Nephron progenitor cell (in vitro differentiated cells): ENCODE data around the gene PCSK6.

Experiments
- DNase-seq: peaks from one replicate; pipeline ENCODE4 v3.0.0; 2021
- H3K27ac Mint-ChIP-seq: 2 replicates; pipeline ENCODE4 v1.8.0; 2021; ENCODE audit warnings: mild to moderate bottlenecking, moderate library complexity, mixed read lengths
- H3K27me3 Mint-ChIP-seq: 2 replicates; pipeline ENCODE4 v1.8.0; 2021; ENCODE audit warnings: mild to moderate bottlenecking, low read depth, mixed read lengths; ENCODE audit not compliant: poor library complexity
- H3K36me3 Mint-ChIP-seq: 2 replicates; pipeline ENCODE4 v1.8.0; 2021; ENCODE audit warnings: low read depth, mixed read lengths
- H3K4me1 Mint-ChIP-seq: 2 replicates; pipeline ENCODE4 v1.8.0; 2021; ENCODE audit warnings: mixed read lengths
- H3K4me3 Mint-ChIP-seq: 2 replicates; pipeline ENCODE4 v1.8.0; 2021; ENCODE audit warnings: mild to moderate bottlenecking, moderate library complexity, mixed read lengths
- H3K9me3 Mint-ChIP-seq: 2 replicates; pipeline ENCODE4 v1.8.0; 2021; ENCODE audit warnings: mild to moderate bottlenecking, moderate library complexity, mixed read lengths
- TF ChIP-seq, protein P1 (sequence below): fragments of 200-600 bp; sonication (generic); IDR thresholded peaks from 2 replicates; pipeline ENCODE4 v1.5.0; 2021; ENCODE audit warnings: antibody characterized with exemption

PCSK6 gene

DNA sequence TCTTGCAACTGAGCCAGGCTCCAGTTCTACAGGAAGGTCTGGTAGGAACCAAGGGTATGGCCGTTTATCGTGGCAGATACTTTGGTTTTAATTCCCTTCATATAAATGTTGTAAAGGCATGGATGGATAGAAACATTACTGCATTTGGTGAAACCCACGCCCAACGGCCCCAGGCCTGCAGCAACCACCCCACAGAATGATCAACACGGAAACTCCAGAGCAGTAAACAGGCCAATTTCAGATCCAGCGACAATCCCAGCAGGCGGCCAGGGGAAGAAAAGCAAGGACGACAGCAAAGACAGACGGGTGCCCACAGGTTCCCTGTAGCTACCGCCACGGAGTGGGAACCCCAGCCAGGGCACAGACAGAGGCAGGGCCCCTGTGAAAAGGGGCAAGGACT, 32.6 kb upstream of the PCSK6 start:
- peaks cover 5% of the 10 kb centered on the region for H3K36me3 Mint-ChIP-seq
- peaks cover 51% of the 10 kb centered on the region for H3K4me1 Mint-ChIP-seq
- no peak overlapping the region for H3K4me3 Mint-ChIP-seq
- no peak for DNase-seq
- TF ChIP-seq, protein P1, sequence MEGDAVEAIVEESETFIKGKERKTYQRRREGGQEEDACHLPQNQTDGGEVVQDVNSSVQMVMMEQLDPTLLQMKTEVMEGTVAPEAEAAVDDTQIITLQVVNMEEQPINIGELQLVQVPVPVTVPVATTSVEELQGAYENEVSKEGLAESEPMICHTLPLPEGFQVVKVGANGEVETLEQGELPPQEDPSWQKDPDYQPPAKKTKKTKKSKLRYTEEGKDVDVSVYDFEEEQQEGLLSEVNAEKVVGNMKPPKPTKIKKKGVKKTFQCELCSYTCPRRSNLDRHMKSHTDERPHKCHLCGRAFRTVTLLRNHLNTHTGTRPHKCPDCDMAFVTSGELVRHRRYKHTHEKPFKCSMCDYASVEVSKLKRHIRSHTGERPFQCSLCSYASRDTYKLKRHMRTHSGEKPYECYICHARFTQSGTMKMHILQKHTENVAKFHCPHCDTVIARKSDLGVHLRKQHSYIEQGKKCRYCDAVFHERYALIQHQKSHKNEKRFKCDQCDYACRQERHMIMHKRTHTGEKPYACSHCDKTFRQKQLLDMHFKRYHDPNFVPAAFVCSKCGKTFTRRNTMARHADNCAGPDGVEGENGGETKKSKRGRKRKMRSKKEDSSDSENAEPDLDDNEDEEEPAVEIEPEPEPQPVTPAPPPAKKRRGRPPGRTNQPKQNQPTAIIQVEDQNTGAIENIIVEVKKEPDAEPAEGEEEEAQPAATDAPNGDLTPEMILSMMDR: no peak
- H3K27me3 Mint-ChIP-seq: no peaks in the 10 kb centered on the region
- H3K9me3 Mint-ChIP-seq: peaks cover 29% of the 10 kb centered on the region
- no peak overlapping the region for H3K27ac Mint-ChIP-seq

DNA sequence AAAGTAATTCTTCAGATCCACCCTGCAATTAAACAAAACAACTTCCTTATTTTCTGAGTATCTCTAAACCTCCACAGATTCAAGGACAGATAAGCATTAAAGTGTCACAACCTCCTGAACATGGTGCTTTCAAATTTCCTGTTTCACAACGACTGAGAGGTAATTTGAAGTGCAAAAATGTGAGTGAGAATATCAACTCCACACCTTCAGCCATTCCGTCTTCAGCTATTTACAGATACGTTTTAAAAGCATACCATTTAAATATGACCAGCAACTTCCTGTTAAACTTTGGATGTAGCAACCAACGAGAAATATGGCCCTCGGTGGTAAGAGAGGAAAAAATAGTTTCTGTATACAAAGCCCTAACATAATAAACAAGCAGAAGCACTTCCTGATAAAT, 32.1 kb upstream of the PCSK6 start:
- Mint-ChIP-seq H3K4me1 (peaks cover 46% of the 10 kb centered on the region), H3K4me3 (no peak overlapping the region), H3K27me3 (no peaks in the 10 kb centered on the region), H3K27ac (no peak overlapping the region), H3K9me3 (peaks cover 34% of the 10 kb centered on the region), H3K36me3 (peaks cover 5% of the 10 kb centered on the region)
- DNase-seq: no peak
- TF ChIP-seq, protein P1: no peak

DNA sequence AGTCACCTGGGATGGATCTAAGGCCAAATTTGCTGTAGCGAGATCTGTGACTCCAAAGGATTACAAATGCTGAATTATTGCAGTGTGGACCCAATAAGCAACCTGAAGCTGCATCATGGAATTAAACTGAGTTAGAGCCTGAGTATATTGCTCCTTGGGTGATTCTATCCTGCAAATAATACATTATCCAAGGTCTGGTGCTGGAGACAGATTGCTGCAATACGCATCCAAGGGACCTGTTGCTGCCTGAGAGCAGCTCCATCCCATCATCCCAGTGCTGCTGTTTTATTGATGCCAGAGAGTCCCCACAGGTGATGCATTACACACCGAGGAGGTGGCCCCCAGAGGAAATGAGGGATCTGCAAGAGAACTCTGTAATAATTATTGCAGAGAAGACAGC, 31.6 kb upstream of the PCSK6 start:
- H3K36me3 Mint-ChIP-seq: peaks cover 5% of the 10 kb centered on the region
- H3K27me3 Mint-ChIP-seq: no peaks in the 10 kb centered on the region
- H3K27ac Mint-ChIP-seq: no peak overlapping the region
- TF ChIP-seq, protein P1: no peak
- peaks cover 39% of the 10 kb centered on the region for H3K9me3 Mint-ChIP-seq
- DNase-seq: no peak
- no peak overlapping the region for H3K4me3 Mint-ChIP-seq
- peaks cover 41% of the 10 kb centered on the region for H3K4me1 Mint-ChIP-seq

DNA sequence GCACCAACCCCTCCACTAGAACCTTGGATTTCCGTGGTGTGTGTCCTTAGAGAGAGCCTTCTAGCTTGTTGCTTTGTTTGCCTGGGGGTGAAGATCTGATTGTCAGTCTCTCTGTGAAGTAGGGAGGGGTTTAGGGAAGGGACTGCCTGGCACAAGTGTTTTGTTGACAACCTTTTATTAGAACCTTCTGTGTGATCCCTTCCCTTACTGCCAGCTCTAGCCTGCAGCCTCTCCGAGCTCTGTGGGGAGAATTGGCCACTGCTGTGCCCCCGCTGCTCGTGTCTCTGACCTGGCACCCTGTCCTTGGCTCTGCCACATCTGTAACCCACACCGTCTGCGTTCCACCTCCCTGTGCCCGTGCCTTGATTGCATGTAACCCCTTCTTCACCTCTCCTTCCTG, 30.9 kb upstream of the PCSK6 start:
- Mint-ChIP-seq H3K4me1 (peaks cover 37% of the 10 kb centered on the region), H3K36me3 (peaks cover 5% of the 10 kb centered on the region), H3K27ac (no peak overlapping the region), H3K9me3 (peaks cover 46% of the 10 kb centered on the region), H3K27me3 (peaks cover 1% of the 10 kb centered on the region), H3K4me3 (no peak overlapping the region)
- no peak for DNase-seq
- TF ChIP-seq, protein P1: no peak

DNA sequence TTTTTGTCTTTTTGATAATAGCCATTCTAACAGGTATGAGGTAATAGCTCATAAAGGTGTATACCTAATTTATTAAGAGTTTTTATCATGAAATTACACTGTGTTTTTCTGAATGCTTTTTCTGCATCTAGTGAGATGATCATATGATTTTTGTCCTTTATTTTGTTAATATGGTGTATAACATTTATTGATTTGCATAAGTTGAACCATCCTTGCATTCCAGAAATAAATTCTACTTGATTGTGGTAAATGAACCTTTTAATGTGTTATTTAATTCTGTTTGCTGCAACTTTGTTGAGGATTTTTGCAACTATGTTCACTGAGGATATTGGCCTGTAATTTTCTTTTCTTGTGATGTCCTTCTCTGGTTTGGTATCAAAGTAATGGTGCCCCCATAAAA, 28.0 kb upstream of the PCSK6 start:
- Mint-ChIP-seq H3K9me3 (peaks cover 51% of the 10 kb centered on the region), H3K36me3 (peaks cover 5% of the 10 kb centered on the region), H3K4me1 (peaks cover 16% of the 10 kb centered on the region)

DNA sequence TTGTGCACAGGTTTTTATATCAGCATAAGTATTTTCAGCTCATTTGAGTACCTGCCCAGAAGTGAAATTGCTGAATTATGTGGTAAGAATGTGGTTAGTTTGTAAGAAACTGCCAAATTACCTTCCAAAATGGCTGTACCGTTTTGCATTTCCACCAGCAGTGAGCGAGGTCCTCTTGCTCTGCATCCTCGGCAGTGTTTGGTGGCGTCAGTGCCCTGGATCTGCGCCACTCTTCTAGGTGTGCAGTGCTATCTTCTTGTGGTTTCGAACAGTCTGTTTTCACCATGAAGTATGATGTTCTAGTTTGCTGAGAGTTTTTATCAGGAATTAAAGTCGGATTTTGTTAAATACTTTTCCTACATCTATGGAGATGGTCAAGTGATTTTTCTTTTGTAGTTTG, 24.8 kb upstream of the PCSK6 start:
- TF ChIP-seq, protein P1: no peak
- no peak overlapping the region for H3K27ac Mint-ChIP-seq
- H3K4me1 Mint-ChIP-seq: peaks cover 6% of the 10 kb centered on the region
- H3K9me3 Mint-ChIP-seq: peaks cover 43% of the 10 kb centered on the region
- no peak overlapping the region for H3K4me3 Mint-ChIP-seq
- peaks cover 5% of the 10 kb centered on the region for H3K36me3 Mint-ChIP-seq
- H3K27me3 Mint-ChIP-seq: peaks cover 7% of the 10 kb centered on the region
- DNase-seq: no peak

More for the DNA sequence above, 28.0 kb upstream of the PCSK6 start:
- no peak for DNase-seq
- H3K27me3 Mint-ChIP-seq: peaks cover 7% of the 10 kb centered on the region
- H3K4me3 Mint-ChIP-seq: no peak overlapping the region
- TF ChIP-seq, protein P1: no peak
- H3K27ac Mint-ChIP-seq: no peak overlapping the region
